D721Med (cell line): ENCODE measurements around the gene EXOC3L2.

Experiments
- DNase-seq: peaks from one replicate; pipeline ENCODE4 v3.0.0; 2011; ENCODE audit warnings: low spot score; ENCODE audit not compliant: insufficient read length
- FAIRE-seq: peaks from 2 replicates; lab custom pipeline; 2011; peaks lifted over from hg19 to GRCh38; lab: Jason Lieb, UNC
- TF ChIP-seq, protein P1 (sequence below): IDR thresholded peaks from 2 replicates; pipeline ENCODE4 v1.5.1; 2012; ENCODE audit warnings: mild to moderate bottlenecking, control low read depth; ENCODE audit not compliant: insufficient read depth; ENCODE audit errors: missing control alignments

Gene EXOC3L2

GRCh38 chr19:45258862-45259261 lies 13.7 kb upstream of the EXOC3L2 start:
- FAIRE-seq (no peak), DNase-seq (no peak)
- TF ChIP-seq, protein P1, sequence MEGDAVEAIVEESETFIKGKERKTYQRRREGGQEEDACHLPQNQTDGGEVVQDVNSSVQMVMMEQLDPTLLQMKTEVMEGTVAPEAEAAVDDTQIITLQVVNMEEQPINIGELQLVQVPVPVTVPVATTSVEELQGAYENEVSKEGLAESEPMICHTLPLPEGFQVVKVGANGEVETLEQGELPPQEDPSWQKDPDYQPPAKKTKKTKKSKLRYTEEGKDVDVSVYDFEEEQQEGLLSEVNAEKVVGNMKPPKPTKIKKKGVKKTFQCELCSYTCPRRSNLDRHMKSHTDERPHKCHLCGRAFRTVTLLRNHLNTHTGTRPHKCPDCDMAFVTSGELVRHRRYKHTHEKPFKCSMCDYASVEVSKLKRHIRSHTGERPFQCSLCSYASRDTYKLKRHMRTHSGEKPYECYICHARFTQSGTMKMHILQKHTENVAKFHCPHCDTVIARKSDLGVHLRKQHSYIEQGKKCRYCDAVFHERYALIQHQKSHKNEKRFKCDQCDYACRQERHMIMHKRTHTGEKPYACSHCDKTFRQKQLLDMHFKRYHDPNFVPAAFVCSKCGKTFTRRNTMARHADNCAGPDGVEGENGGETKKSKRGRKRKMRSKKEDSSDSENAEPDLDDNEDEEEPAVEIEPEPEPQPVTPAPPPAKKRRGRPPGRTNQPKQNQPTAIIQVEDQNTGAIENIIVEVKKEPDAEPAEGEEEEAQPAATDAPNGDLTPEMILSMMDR: no peak

GRCh38 chr19:45256836-45257235 lies 11.6 kb upstream of the EXOC3L2 start:
- FAIRE-seq: no peak
- TF ChIP-seq, protein P1: no peak

GRCh38 chr19:45255611-45256157 lies 10.5 kb upstream of the EXOC3L2 start:
- DNase-seq (no peak), FAIRE-seq (no peak)
- TF ChIP-seq, protein P1: no peak

More at GRCh38 chr19:45256836-45257235, 11.6 kb upstream of the EXOC3L2 start:
- DNase-seq: no peak

DNA sequence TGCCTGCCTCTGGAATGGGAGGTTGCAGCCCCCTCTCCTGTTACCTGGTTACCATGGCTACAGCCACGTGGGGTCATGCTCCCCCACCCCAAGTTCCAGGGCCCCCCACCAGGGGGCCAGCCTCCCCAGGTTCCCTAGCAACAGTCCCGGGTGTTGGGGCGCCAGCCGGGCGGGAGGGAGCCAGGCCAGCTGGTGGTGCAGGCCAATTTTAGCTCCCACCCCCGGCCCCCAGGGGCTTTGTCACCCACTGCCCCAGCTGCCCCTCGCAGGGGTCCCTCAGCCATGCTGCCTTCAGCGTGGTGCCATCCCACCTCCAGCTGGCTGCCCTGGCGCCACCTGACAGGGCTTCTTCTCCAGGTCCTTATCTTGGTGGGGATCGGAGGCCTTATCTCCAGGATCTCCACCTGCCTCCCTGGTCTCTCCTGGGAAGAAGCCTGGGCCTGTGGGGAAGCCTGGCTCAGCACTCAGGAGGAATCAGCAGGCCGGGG lies 8.9 kb upstream of the EXOC3L2 start:
- TF ChIP-seq, protein P1: no peak
- no peak for FAIRE-seq

DNA sequence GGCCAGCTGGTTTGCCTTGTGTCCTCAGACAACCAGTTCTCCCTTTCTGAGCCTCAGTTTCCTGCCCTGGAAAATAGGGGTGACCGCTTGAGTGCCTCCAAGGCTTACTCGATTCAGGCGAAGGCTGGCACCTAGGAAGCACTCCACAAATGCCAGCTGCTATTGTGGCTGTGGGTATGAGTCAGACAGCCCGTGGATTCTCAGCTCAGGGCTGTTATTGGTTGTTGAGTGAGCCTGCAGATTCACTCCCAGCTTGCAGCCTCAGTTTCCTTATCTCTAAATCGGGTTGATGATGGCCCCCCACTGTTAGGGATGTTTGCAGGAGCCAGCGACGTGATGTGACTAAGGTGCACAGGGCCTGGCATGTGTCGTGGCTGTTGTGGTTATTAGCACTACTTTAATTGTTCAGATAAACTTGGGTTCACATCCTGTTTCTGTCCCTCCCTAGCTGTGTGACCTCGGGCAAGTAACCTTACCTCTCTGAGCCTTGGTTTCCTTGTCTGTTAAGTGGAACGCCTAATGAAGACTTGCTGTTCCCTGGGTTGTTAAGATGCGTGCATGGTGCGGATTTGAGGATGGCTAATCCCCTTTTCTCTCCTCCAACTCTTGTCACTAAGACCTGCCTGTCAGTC lies 8.3 kb upstream of the EXOC3L2 start:
- no peak for FAIRE-seq
- DNase-seq: peak; percentile 74
- TF ChIP-seq, protein P1: no peak

More for the DNA sequence above, 8.9 kb upstream of the EXOC3L2 start:
- DNase-seq: no peak

- TF ChIP-seq, protein P1: no peak
- no peak for FAIRE-seq
Measured at GRCh38 chr19:45251452-45252354, 6.5 kb upstream of the EXOC3L2 start.

More at GRCh38 chr19:45251452-45252354, 6.5 kb upstream of the EXOC3L2 start:
- DNase-seq: no peak
